AG10803 (cell line): ENCODE measurements around the gene CFAP20DC.

Experiments used
- DNase-seq: peaks from one replicate; pipeline ENCODE4 v3.0.0; 2010; ENCODE audit warnings: low read depth
- H3K4me3 ChIP-seq: 2 replicates; pipeline ENCODE4 v1.5.1; 2011; ENCODE audit warnings: mild to moderate bottlenecking, low read length, control low read depth
- CTCF ChIP-seq: conservative IDR thresholded peaks from 2 replicates; pipeline ENCODE4 v1.5.1; 2011; ENCODE audit warnings: mild to moderate bottlenecking, low read length, control low read depth, inconsistent platforms

Gene CFAP20DC

GRCh38 chr3:58840949-58841348, 208.9 kb downstream of the CFAP20DC start:
- H3K4me3 ChIP-seq = no peak overlapping the region
- DNase-seq = no peak
- no peak for TF ChIP-seq CTCF

- no peak for TF ChIP-seq CTCF
- no peak overlapping the region for H3K4me3 ChIP-seq
- no peak for DNase-seq
These were observed 209.9 kb downstream of the CFAP20DC start for GRCh38 chr3:58839964-58840363.

- TF ChIP-seq CTCF = no peak
- H3K4me3 ChIP-seq = no peak overlapping the region
- no peak for DNase-seq
These were observed 210.6 kb downstream of the CFAP20DC start for GRCh38 chr3:58839187-58839586.

- DNase-seq = peak; percentile 49
- no peak overlapping the region for H3K4me3 ChIP-seq
- no peak for TF ChIP-seq CTCF
These were observed 212.0 kb downstream of the CFAP20DC start for GRCh38 chr3:58837856-58838255.

- no peak for TF ChIP-seq CTCF
- no peak overlapping the region for H3K4me3 ChIP-seq
- no peak for DNase-seq
These were observed 212.5 kb downstream of the CFAP20DC start for GRCh38 chr3:58837141-58837843.

GRCh38 chr3:58835086-58835485, 214.7 kb downstream of the CFAP20DC start:
- peak; percentile 87 for DNase-seq

More at GRCh38 chr3:58835086-58835485, 214.7 kb downstream of the CFAP20DC start:
- no peak for TF ChIP-seq CTCF
- no peak overlapping the region for H3K4me3 ChIP-seq
